ENCODE results near the gene PSG11.
"Not testable (repeated sequence)": the region's sequence is repeated elsewhere in the genome, so short reads cannot be mapped to it uniquely, and the experiment has no call there.

The PSG11 gene

GRCh38 chr19:43026369-43026768 lies at the start of gene PSG11:
Gene PSG11, minus strand, starts transcription at chr19:43026469. Its CDS starts 97 bp downstream, at chr19:43026372.
- H3K9ac ChIP-seq (ENCODE audit: low read depth, low read length, poor library complexity, severe bottlenecking); H4K20me1 ChIP-seq (ENCODE audit: insufficient read depth, low read length, poor library complexity, severe bottlenecking); H3K27me3 ChIP-seq (ENCODE audit: insufficient read depth, low read length, poor library complexity, severe bottlenecking): not testable (repeated sequence)

DNA sequence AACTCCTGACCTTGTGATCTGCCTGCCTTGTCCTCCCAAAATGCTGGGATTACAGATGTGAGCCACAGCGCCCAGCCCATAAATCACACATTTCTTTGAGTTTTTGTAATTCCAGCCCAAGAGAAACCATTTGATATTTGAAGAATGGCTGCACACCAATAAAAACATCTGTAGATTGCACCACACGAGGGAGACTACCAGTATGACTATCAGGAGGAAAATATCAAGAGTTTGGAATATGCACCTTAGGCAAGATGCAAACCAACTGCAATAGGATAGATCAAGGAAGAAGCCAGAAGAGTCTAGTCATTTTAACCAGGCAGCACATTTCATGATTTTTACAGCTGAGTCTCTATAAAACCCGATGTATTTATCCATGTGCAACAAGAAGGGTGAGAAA lies 36.1 kb upstream of the PSG11 start:
- H3K4me3 ChIP-seq (ENCODE audit: low read length, poor library complexity, severe bottlenecking); H3K4me1 ChIP-seq (ENCODE audit: insufficient read depth, low read length, poor library complexity, severe bottlenecking); H4K20me1 ChIP-seq (ENCODE audit: insufficient read depth, low read length, poor library complexity, severe bottlenecking); H2AFZ ChIP-seq (ENCODE audit: low read length); H3K9me3 ChIP-seq (ENCODE audit: insufficient read depth, low read depth, low read length); H3K9ac ChIP-seq (ENCODE audit: low read depth, low read length, poor library complexity, severe bottlenecking); H3K79me2 ChIP-seq (ENCODE audit: insufficient read depth, low read length); H3K36me3 ChIP-seq (ENCODE audit: insufficient read depth, low read length); H3K9me2 ChIP-seq (replicated peaks; ENCODE audit: low read depth, low read length); H3K27me3 ChIP-seq (ENCODE audit: insufficient read depth, low read length, poor library complexity, severe bottlenecking); H3F3A ChIP-seq (ENCODE audit: low read depth); H3K4me2 ChIP-seq (ENCODE audit: low read depth, low read length, poor library complexity, severe bottlenecking): not testable (repeated sequence)

More at GRCh38 chr19:43026369-43026768, at the start of gene PSG11:
- not testable (repeated sequence) for H3K4me2 ChIP-seq (ENCODE audit: low read depth, low read length, poor library complexity, severe bottlenecking); H3K4me3 ChIP-seq (ENCODE audit: low read length, poor library complexity, severe bottlenecking); H3K4me1 ChIP-seq (ENCODE audit: insufficient read depth, low read length, poor library complexity, severe bottlenecking); H3K36me3 ChIP-seq (ENCODE audit: insufficient read depth, low read length); H3K9me3 ChIP-seq (ENCODE audit: insufficient read depth, low read depth, low read length); H3F3A ChIP-seq (ENCODE audit: low read depth); H3K79me2 ChIP-seq (ENCODE audit: insufficient read depth, low read length); H2AFZ ChIP-seq (ENCODE audit: low read length); H3K9me2 ChIP-seq (replicated peaks; ENCODE audit: low read depth, low read length)

GRCh38 chr19:43061326-43061725 lies 35.1 kb upstream of the PSG11 start:
- H3K36me3 ChIP-seq (ENCODE audit: insufficient read depth, low read length); H3K9ac ChIP-seq (ENCODE audit: low read depth, low read length, poor library complexity, severe bottlenecking); H3K4me1 ChIP-seq (ENCODE audit: insufficient read depth, low read length, poor library complexity, severe bottlenecking); H4K20me1 ChIP-seq (ENCODE audit: insufficient read depth, low read length, poor library complexity, severe bottlenecking); H3K4me2 ChIP-seq (ENCODE audit: low read depth, low read length, poor library complexity, severe bottlenecking); H3K27me3 ChIP-seq (ENCODE audit: insufficient read depth, low read length, poor library complexity, severe bottlenecking); H3K9me3 ChIP-seq (ENCODE audit: insufficient read depth, low read depth, low read length); H2AFZ ChIP-seq (ENCODE audit: low read length); H3K9me2 ChIP-seq (replicated peaks; ENCODE audit: low read depth, low read length); H3K4me3 ChIP-seq (ENCODE audit: low read length, poor library complexity, severe bottlenecking); H3K79me2 ChIP-seq (ENCODE audit: insufficient read depth, low read length); H3F3A ChIP-seq (ENCODE audit: low read depth): not testable (repeated sequence)

- not testable (repeated sequence) for H3K4me3 ChIP-seq (ENCODE audit: low read length, poor library complexity, severe bottlenecking); H4K20me1 ChIP-seq (ENCODE audit: insufficient read depth, low read length, poor library complexity, severe bottlenecking); H3K27me3 ChIP-seq (ENCODE audit: insufficient read depth, low read length, poor library complexity, severe bottlenecking); H3F3A ChIP-seq (ENCODE audit: low read depth); H3K9me2 ChIP-seq (replicated peaks; ENCODE audit: low read depth, low read length); H3K36me3 ChIP-seq (ENCODE audit: insufficient read depth, low read length); H3K9ac ChIP-seq (ENCODE audit: low read depth, low read length, poor library complexity, severe bottlenecking); H3K4me2 ChIP-seq (ENCODE audit: low read depth, low read length, poor library complexity, severe bottlenecking); H3K9me3 ChIP-seq (ENCODE audit: insufficient read depth, low read depth, low read length); H3K79me2 ChIP-seq (ENCODE audit: insufficient read depth, low read length); H2AFZ ChIP-seq (ENCODE audit: low read length); H3K4me1 ChIP-seq (ENCODE audit: insufficient read depth, low read length, poor library complexity, severe bottlenecking)
Observed at GRCh38 chr19:43060254-43060653, 34.0 kb upstream of the PSG11 start.

DNA sequence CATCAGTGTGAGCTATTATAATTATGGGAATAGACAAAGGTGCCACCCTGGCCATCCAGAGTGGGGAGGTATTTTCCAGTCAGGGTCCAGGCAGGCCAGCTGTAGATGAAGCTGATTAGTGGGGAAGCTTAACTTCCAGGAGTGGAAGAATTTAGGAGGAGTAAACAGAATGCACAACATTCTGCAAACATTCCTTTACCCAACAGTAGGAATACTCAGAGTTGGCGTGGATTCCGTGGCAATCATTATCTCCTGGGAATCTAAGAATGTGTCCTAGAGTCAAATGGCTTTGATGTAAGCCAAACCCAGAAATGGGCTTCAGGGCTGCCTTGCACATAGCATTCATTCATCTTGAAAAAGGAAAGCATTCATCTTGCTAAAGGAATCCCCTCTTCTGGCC lies 33.2 kb upstream of the PSG11 start:
- not testable (repeated sequence) for H3K9me3 ChIP-seq (ENCODE audit: insufficient read depth, low read depth, low read length); H3K27me3 ChIP-seq (ENCODE audit: insufficient read depth, low read length, poor library complexity, severe bottlenecking); H2AFZ ChIP-seq (ENCODE audit: low read length); H3K9ac ChIP-seq (ENCODE audit: low read depth, low read length, poor library complexity, severe bottlenecking); H3K79me2 ChIP-seq (ENCODE audit: insufficient read depth, low read length); H3K4me3 ChIP-seq (ENCODE audit: low read length, poor library complexity, severe bottlenecking); H3K9me2 ChIP-seq (replicated peaks; ENCODE audit: low read depth, low read length); H3F3A ChIP-seq (ENCODE audit: low read depth); H4K20me1 ChIP-seq (ENCODE audit: insufficient read depth, low read length, poor library complexity, severe bottlenecking); H3K4me1 ChIP-seq (ENCODE audit: insufficient read depth, low read length, poor library complexity, severe bottlenecking); H3K36me3 ChIP-seq (ENCODE audit: insufficient read depth, low read length); H3K4me2 ChIP-seq (ENCODE audit: low read depth, low read length, poor library complexity, severe bottlenecking)

DNA sequence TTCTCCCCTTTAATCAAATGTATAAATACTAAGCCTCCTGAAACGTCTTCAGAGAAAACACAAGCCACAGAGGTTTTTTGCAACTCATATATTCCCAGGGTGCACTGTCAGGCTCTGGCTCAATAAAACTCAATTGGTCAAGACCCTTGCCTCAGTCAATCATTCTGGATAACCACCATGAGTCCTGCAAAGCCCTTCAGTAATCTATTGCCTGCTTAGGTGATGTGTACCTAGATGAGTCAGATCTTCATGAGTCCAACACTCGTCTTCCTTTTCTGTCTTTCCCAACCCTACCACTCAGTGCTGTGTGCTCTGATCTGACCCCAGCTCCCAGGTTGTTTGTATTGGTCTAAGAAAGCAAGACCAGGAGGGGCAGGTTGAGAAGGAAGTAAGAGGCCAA lies 32.2 kb upstream of the PSG11 start:
- not testable (repeated sequence) for H4K20me1 ChIP-seq (ENCODE audit: insufficient read depth, low read length, poor library complexity, severe bottlenecking); H3K9me2 ChIP-seq (replicated peaks; ENCODE audit: low read depth, low read length); H3K27me3 ChIP-seq (ENCODE audit: insufficient read depth, low read length, poor library complexity, severe bottlenecking); H3K9me3 ChIP-seq (ENCODE audit: insufficient read depth, low read depth, low read length); H3K4me3 ChIP-seq (ENCODE audit: low read length, poor library complexity, severe bottlenecking); H3F3A ChIP-seq (ENCODE audit: low read depth); H3K9ac ChIP-seq (ENCODE audit: low read depth, low read length, poor library complexity, severe bottlenecking); H3K79me2 ChIP-seq (ENCODE audit: insufficient read depth, low read length); H3K4me2 ChIP-seq (ENCODE audit: low read depth, low read length, poor library complexity, severe bottlenecking); H3K36me3 ChIP-seq (ENCODE audit: insufficient read depth, low read length); H2AFZ ChIP-seq (ENCODE audit: low read length); H3K4me1 ChIP-seq (ENCODE audit: insufficient read depth, low read length, poor library complexity, severe bottlenecking)

GRCh38 chr19:43047966-43048365 lies 21.7 kb upstream of the PSG11 start:
- H2AFZ ChIP-seq (ENCODE audit: low read length); H3K4me3 ChIP-seq (ENCODE audit: low read length, poor library complexity, severe bottlenecking); H3K27me3 ChIP-seq (ENCODE audit: insufficient read depth, low read length, poor library complexity, severe bottlenecking); H3K9me3 ChIP-seq (ENCODE audit: insufficient read depth, low read depth, low read length); H4K20me1 ChIP-seq (ENCODE audit: insufficient read depth, low read length, poor library complexity, severe bottlenecking); H3K9me2 ChIP-seq (replicated peaks; ENCODE audit: low read depth, low read length); H3K9ac ChIP-seq (ENCODE audit: low read depth, low read length, poor library complexity, severe bottlenecking); H3K4me1 ChIP-seq (ENCODE audit: insufficient read depth, low read length, poor library complexity, severe bottlenecking); H3K36me3 ChIP-seq (ENCODE audit: insufficient read depth, low read length); H3F3A ChIP-seq (ENCODE audit: low read depth); H3K4me2 ChIP-seq (ENCODE audit: low read depth, low read length, poor library complexity, severe bottlenecking); H3K79me2 ChIP-seq (ENCODE audit: insufficient read depth, low read length): not testable (repeated sequence)

DNA sequence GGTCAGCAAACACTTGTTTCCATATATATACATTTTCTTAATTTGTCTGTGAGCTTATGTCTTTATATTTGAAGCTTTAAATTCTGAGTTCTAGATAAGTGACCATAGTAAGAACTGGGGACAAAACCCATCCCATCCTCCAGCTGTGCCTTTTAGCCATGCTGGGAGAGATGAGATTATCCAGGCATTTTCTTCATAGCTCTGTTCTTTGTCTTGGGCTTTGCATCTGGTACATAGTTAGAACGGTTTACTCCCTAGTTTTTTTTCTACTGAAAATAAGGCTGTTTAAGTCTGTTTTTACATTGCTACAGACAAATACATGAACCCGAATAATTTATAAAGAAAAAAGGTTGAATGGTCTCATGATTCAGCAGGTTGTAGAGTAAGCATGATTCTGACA lies 20.3 kb upstream of the PSG11 start:
- not testable (repeated sequence) for H3K9ac ChIP-seq (ENCODE audit: low read depth, low read length, poor library complexity, severe bottlenecking); H3K79me2 ChIP-seq (ENCODE audit: insufficient read depth, low read length); H3K36me3 ChIP-seq (ENCODE audit: insufficient read depth, low read length); H3K27me3 ChIP-seq (ENCODE audit: insufficient read depth, low read length, poor library complexity, severe bottlenecking); H2AFZ ChIP-seq (ENCODE audit: low read length); H3F3A ChIP-seq (ENCODE audit: low read depth); H3K9me3 ChIP-seq (ENCODE audit: insufficient read depth, low read depth, low read length); H3K4me3 ChIP-seq (ENCODE audit: low read length, poor library complexity, severe bottlenecking); H3K4me1 ChIP-seq (ENCODE audit: insufficient read depth, low read length, poor library complexity, severe bottlenecking); H3K4me2 ChIP-seq (ENCODE audit: low read depth, low read length, poor library complexity, severe bottlenecking); H3K9me2 ChIP-seq (replicated peaks; ENCODE audit: low read depth, low read length); H4K20me1 ChIP-seq (ENCODE audit: insufficient read depth, low read length, poor library complexity, severe bottlenecking)
